LNCaP clone FGC (cell line): ENCODE measurements around the gene GK.

Experiments used
- DNase-seq: peaks from one replicate; pipeline ENCODE4 v3.0.0-alpha.2; 2011; ENCODE audit warnings: low read depth
- H3K4me3 ChIP-seq: 2 replicates; pipeline ENCODE4 v1.5.1; 2011; ENCODE audit warnings: mild to moderate bottlenecking, low read depth, low read length, control low read depth
- TF ChIP-seq, protein P1 (sequence below): IDR thresholded peaks from 2 replicates; pipeline ENCODE4 v1.5.1; 2012; ENCODE audit warnings: mild to moderate bottlenecking; ENCODE audit not compliant: control insufficient read depth, insufficient read depth; ENCODE audit errors: extremely low read depth

GK gene

DNA sequence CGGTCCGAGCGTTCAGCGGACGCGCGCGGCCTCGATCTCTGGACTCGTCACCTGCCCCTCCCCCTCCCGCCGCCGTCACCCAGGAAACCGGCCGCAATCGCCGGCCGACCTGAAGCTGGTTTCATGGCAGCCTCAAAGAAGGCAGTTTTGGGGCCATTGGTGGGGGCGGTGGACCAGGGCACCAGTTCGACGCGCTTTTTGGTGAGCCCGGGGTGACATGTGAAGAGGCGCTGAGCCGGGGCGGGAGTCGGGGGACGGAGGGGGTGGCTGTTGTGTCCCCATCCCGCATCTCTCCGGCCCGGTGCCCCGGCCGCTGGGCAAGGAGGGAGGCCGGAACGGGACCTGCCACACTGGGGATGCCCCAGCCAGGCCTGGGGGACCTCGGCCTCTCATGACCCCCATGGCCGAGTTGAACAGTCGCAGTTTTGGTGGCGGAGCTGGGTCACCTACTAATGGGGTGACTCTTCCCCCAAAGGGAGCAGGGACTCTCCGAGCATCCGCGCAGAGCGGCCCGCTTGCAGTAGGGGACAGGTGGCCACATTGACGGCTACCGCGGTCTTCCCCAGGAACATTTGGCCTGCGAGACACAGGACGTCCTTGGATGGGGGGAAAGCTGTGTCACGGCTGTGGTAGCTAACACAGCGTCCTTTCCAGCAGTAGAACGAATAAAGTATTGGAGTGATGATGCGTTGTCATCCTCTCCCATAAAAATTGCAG lies at the start of gene GK:
GK (plus strand) TSS at position 9 of the 717 bp plus-strand sequence; CDS start at position 124, 115 bp downstream.
- no peak for DNase-seq
- TF ChIP-seq, protein P1, sequence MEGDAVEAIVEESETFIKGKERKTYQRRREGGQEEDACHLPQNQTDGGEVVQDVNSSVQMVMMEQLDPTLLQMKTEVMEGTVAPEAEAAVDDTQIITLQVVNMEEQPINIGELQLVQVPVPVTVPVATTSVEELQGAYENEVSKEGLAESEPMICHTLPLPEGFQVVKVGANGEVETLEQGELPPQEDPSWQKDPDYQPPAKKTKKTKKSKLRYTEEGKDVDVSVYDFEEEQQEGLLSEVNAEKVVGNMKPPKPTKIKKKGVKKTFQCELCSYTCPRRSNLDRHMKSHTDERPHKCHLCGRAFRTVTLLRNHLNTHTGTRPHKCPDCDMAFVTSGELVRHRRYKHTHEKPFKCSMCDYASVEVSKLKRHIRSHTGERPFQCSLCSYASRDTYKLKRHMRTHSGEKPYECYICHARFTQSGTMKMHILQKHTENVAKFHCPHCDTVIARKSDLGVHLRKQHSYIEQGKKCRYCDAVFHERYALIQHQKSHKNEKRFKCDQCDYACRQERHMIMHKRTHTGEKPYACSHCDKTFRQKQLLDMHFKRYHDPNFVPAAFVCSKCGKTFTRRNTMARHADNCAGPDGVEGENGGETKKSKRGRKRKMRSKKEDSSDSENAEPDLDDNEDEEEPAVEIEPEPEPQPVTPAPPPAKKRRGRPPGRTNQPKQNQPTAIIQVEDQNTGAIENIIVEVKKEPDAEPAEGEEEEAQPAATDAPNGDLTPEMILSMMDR: no peak
- peak within 1 kb of the TSS; percentile 68 for H3K4me3 ChIP-seq

DNA sequence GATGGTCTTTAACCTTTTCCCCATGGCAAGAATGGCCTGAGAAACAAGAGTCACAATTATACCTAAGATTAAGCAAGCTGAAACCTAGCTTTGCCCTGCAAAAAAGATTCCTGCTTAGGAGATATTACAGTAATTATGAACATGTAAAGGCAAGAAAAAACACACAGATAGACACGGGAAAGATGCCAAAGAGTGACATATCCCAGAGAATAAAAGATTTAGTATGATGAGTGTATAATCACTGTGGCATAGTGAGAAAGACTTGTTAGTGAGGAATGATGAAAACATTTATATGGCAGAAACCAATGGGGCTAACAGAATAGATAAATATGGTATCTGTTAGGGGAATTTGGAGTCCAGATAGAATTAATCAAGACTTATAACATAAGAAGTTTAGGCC lies 46.1 kb upstream of the GK start:
- TF ChIP-seq, protein P1: no peak
- DNase-seq: no peak
- no peak overlapping the region for H3K4me3 ChIP-seq

DNA sequence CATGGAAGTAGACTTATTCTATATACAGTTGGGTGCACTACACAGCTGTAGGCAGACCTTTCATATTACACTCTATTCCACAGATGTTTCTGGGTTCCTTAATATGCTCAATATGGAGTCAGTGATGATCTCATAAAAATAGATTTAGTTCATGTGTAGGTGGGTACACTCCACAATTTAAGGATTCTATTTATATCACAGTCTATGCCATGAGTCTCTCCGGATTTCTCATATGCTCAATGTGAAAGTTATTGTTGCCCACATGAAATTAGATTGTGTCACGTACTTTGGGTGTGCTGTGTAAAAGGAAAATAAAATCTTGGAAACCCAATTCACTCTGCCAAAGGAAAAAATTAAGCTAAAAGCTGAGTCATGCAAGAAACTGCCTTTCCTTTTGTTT lies 43.2 kb upstream of the GK start:
- DNase-seq: no peak
- TF ChIP-seq, protein P1: no peak
- no peak overlapping the region for H3K4me3 ChIP-seq

DNA sequence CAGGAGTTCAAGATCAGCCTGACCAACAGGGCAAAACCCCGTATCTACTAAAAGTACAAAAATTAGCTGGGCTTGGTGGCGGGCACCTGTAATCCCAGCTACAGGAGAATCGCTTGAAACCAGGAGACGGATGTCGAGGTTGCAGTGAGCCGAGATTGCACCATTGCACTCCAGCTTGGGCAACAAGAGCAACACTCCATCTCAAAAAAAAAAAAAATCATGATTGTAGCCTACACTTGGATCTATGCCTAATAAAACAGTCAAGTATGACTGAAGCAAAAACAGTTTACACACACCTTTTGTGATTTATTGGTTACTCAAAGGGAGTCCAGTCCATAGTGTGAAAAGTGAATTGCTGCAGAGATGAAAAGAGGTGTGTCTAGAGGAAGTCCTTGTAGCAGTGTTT lies 41.0 kb upstream of the GK start:
- no peak overlapping the region for H3K4me3 ChIP-seq
- no peak for DNase-seq
- TF ChIP-seq, protein P1: no peak

DNA sequence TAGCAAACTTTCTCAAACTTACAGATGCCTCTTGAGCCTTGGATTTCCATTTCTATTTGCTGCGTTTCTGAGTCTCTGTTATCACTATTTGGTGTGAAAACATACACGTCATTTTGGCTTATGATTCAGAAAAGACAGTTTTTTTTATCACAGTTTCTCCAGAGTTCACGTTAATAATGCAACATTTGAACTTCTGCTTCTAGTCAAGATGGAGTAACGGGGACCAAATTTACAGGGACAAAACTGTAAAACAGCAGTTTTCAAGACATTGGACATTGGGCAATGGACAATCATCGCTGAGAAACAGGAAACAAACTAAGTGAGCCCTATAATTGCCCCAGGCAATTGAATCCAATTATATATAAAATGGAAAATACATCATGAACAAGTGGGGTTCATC lies 39.5 kb upstream of the GK start:
- TF ChIP-seq, protein P1: no peak
- no peak for DNase-seq
- no peak overlapping the region for H3K4me3 ChIP-seq

DNA sequence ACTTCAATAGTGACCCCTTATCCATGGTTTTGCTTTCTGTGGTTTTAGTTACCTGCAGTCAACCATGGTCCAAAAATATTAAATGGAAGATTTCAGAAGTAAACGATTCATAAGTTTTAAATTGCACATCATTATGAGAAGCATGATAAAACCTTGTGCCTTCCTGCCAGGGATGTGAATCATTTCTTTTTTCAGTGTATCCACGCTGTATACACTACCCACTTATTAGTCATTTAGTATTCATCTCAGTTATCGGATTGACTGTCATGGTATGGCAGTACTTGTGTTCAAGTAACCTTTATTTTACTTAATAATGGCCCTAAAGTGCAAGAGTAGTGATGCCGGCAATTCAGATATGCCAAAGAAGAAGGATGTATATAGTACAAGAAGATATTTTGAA lies 38.0 kb upstream of the GK start:
- no peak for DNase-seq
- TF ChIP-seq, protein P1: no peak
- H3K4me3 ChIP-seq: no peak overlapping the region
